ENCODE data around the gene ANTXR1. TPM values are rescaled to one million over a fixed set of nuclear protein-coding genes. Genes with fewer than 3 reads are reported as not detected.

ANTXR1 gene
- total RNA-seq, 1 donor from 2014 or later, result 61.1 TPM

DNA sequence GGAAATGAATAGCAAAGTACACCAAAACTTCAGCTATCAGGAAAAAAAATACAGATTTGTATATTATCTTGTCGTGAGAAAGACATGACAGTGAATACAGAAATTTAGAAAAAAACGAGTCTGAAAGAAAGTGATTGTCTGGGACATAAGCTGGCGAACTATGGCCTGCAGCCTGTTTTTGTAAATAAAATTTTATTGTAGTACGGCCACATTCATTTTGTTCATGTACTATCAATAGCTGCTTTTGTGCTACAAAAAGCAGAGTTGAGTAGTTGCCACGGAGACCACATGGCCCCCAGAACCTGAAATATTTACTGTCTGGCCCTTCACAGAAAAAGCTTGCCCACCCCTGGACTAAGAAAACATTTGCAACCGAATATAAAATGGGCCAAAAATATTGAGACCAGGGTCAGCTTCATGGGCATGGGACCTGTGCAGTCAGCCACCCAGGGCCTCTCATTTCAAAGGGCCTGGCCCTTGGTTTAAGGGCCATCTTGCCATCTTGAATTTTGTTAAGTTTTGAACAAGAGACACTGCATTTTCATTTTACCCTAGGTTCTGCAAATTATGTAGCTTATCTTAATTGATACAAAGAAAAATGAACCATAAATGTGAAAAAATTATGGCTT is 17.9 kb downstream of the ANTXR1 start:
- H3K4me3 Mint-ChIP-seq, result peak overlapping the region; percentile 54

DNA sequence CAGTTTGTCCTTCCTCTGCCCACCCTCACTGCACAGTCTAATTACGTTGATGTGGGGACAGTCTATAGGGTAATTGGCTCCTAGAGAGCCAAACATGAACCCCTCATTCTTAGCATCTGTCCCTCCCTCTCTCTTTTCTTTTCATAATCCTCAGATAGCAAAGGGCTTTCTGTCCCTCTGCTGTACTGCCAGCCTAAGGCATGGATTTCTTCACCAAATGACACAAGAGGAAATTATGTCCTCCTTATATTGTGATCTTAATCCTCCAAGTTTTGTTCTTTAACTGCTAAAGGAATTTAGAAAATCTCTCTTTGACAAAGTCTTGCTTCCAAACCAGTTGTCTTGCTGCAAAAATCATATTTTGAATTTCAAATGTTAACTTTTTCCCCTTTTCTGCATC is 18.5 kb downstream of the ANTXR1 start:
- H3K27me3 Mint-ChIP-seq (ENCODE audit: low read depth), result no peaks in the 10 kb centered on the region
- no peak overlapping the region for H3K4me3 Mint-ChIP-seq
- TF ChIP-seq, protein P1, sequence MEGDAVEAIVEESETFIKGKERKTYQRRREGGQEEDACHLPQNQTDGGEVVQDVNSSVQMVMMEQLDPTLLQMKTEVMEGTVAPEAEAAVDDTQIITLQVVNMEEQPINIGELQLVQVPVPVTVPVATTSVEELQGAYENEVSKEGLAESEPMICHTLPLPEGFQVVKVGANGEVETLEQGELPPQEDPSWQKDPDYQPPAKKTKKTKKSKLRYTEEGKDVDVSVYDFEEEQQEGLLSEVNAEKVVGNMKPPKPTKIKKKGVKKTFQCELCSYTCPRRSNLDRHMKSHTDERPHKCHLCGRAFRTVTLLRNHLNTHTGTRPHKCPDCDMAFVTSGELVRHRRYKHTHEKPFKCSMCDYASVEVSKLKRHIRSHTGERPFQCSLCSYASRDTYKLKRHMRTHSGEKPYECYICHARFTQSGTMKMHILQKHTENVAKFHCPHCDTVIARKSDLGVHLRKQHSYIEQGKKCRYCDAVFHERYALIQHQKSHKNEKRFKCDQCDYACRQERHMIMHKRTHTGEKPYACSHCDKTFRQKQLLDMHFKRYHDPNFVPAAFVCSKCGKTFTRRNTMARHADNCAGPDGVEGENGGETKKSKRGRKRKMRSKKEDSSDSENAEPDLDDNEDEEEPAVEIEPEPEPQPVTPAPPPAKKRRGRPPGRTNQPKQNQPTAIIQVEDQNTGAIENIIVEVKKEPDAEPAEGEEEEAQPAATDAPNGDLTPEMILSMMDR (conservative IDR thresholded peaks at IDR 0.05), result no peak
- H3K4me1 Mint-ChIP-seq, result peaks cover 36% of the 10 kb centered on the region
- no peak overlapping the region for H3K27ac Mint-ChIP-seq (ENCODE audit: unreplicated experiment)
- H3K36me3 Mint-ChIP-seq (ENCODE audit: low read depth), result peaks cover 15% of the 10 kb centered on the region
- DNase-seq (ENCODE audit: low read depth, low spot score), result no peak
- no peaks in the 10 kb centered on the region for H3K9me3 Mint-ChIP-seq

More for the DNA sequence above, 17.9 kb downstream of the ANTXR1 start:
- no peak for DNase-seq (ENCODE audit: low read depth, low spot score)
- TF ChIP-seq, protein P1 (conservative IDR thresholded peaks at IDR 0.05), result no peak
- H3K27me3 Mint-ChIP-seq (ENCODE audit: low read depth), result no peaks in the 10 kb centered on the region
- no peaks in the 10 kb centered on the region for H3K9me3 Mint-ChIP-seq
- H3K36me3 Mint-ChIP-seq (ENCODE audit: low read depth), result peaks cover 15% of the 10 kb centered on the region
- peaks cover 36% of the 10 kb centered on the region for H3K4me1 Mint-ChIP-seq
- no peak overlapping the region for H3K27ac Mint-ChIP-seq (ENCODE audit: unreplicated experiment)

DNA sequence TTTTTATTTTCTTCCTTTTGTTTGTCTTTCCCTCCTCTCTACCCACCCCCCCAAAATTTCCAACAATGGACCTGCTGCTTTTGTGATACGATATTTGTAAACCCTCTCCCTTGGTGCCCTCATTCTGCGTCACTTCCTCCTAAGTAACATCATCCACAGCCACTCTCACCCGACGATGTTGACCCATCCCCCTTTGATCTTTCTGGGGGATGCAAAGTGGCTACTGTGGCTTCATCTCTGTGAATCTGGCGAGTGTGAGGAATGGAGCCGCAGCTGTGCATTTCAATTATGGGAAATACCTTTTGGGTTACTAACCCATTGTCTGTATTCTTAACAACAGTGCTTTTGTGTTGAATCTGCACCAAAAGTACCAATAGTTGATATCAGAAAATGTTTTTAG is 19.4 kb downstream of the ANTXR1 start:
- H3K27me3 Mint-ChIP-seq (ENCODE audit: low read depth), result no peaks in the 10 kb centered on the region
- TF ChIP-seq, protein P1 (conservative IDR thresholded peaks at IDR 0.05), result no peak
- no peaks in the 10 kb centered on the region for H3K9me3 Mint-ChIP-seq
- H3K4me1 Mint-ChIP-seq, result peaks cover 36% of the 10 kb centered on the region
- peak overlapping the region; percentile 51 for H3K4me3 Mint-ChIP-seq
- peak overlapping the region; percentile 94 for H3K27ac Mint-ChIP-seq (ENCODE audit: unreplicated experiment)
- H3K36me3 Mint-ChIP-seq (ENCODE audit: low read depth), result peaks cover 7% of the 10 kb centered on the region
- DNase-seq (ENCODE audit: low read depth, low spot score), result no peak

DNA sequence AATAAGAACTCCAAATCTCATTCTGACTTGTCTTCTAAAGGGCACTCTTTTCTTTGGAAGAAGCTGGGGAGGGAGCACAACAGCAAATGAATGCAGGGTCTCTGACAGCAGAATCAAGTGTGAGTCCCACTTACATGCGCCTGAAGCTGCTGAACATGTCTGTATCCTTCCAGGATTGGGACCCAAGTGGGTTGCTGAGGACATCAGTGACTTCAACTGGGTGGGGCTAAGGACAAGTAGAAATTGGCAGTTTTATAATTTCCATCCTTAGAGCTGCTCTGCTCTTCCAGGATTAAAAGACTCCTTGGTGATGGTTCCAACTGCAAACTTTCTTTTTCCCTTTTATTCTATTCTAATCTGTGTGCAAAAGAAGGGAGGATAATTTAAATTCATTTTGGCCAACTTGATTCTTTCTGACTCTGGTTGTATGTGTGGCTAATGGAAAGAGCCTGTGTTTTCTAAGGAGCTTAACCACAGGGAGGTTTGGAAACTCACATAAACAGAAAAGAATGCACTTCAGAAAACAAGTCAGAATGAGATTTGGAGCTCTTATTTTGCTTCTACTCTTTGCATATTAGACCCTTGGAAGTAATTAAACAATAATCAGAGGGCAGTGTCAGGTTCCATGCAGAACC is 20.6 kb downstream of the ANTXR1 start:
- DNase-seq (ENCODE audit: low read depth, low spot score), result no peak
- Mint-ChIP-seq H3K4me1 (peaks cover 36% of the 10 kb centered on the region), H3K4me3 (no peak overlapping the region), H3K36me3 (ENCODE audit: low read depth) (peaks cover 2% of the 10 kb centered on the region), H3K27ac (ENCODE audit: unreplicated experiment) (no peak overlapping the region), H3K27me3 (ENCODE audit: low read depth) (no peaks in the 10 kb centered on the region), H3K9me3 (no peaks in the 10 kb centered on the region)
- TF ChIP-seq, protein P1 (conservative IDR thresholded peaks at IDR 0.05), result no peak

DNA sequence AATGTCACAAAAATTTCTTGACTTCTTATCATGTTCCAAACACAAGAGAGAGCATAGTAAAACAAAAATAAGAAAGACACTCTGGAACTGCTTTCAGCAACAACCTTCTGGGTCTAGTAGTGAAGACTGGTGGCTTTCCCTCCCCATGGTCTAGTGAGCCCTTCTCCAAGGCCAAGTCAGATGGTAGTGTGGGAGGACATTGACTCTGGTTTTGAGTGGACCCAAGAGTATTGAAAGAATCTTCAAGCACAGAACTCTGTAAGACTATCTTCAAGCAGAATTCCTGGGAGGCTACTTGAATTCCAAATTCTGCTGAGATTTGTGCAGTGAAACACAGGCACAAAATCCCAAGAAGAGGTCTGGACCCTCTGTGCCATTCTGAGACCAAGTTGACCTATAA is 21.1 kb downstream of the ANTXR1 start:
- no peaks in the 10 kb centered on the region for H3K27me3 Mint-ChIP-seq (ENCODE audit: low read depth)
- H3K27ac Mint-ChIP-seq (ENCODE audit: unreplicated experiment), result no peak overlapping the region
- H3K4me3 Mint-ChIP-seq, result no peak overlapping the region
- TF ChIP-seq, protein P1 (conservative IDR thresholded peaks at IDR 0.05), result no peak
- H3K9me3 Mint-ChIP-seq, result no peaks in the 10 kb centered on the region
- H3K36me3 Mint-ChIP-seq (ENCODE audit: low read depth), result peaks cover 2% of the 10 kb centered on the region
- peaks cover 36% of the 10 kb centered on the region for H3K4me1 Mint-ChIP-seq
- DNase-seq (ENCODE audit: low read depth, low spot score), result no peak

Measured in neural crest cell (in vitro differentiated cells).